ENCODE results near the gene MED13L.

- TF ChIP-seq EZH2 (IDR thresholded peaks at IDR 0.05; ENCODE audit: borderline replicate concordance, low read depth, low read length, severe bottlenecking) (no peak), CTCF (IDR thresholded peaks at IDR 0.05; ENCODE audit: borderline replicate concordance, extremely low read depth, low read length, poor library complexity, severe bottlenecking) (no peak)
Measured at GRCh38 chr12:116166306-116166705, 111.2 kb downstream of the MED13L start.

Data from DND-41 (cell line).